ENCODE results near the gene TBX21.

DNA sequence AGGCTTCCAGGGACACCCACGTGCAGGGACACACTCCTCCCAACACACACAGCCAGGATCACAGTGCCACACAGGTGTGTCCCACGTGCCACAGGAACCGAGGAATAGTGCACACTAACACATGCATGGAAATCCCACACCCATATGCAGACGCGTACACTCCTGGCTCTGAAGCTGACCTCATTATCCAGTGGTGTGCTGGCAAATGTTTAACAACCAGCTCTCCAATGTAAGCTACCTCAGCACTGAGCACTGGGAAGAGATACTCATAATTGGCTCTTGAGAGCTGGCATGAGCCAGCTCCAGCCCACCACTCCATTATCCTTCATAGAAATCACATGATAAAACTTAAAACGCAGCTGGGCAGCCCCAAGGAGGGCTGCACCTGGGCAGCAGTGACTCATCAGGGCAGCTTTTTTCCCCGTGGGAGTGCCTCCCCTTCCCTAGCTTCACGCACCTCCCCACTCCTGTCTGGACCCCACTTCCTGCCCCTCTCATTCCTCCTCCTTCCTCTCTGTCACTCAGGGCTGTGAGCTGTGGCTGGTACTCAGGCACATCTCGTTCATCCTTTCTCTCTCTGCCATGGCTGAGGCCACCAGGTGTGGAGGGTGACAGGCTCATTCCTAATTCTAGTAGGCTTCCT, 14.9 kb upstream of the TBX21 start:
- no peak for TF ChIP-seq NCOA1 (IDR thresholded peaks at IDR 0.05; ENCODE audit: low read depth)
- no peak for TF ChIP-seq FOXJ2 (tag; IDR thresholded peaks at IDR 0.05)
- TF ChIP-seq CBX3 (IDR thresholded peaks at IDR 0.05; ENCODE audit: borderline replicate concordance in 1 of 2, low read length in 2 of 2): no peak
- no peak for TF ChIP-seq MYC (IDR thresholded peaks at IDR 0.05; ENCODE audit: low read depth, low read length)
- no peak for TF ChIP-seq MYC (CRISPR knock-in tag; IDR thresholded peaks at IDR 0.05; ENCODE audit: borderline replicate concordance, low read depth)
- no peak for TF ChIP-seq TCF7 (IDR thresholded peaks at IDR 0.05; ENCODE audit: borderline replicate concordance)
- no peak for TF ChIP-seq EP300 (IDR thresholded peaks at IDR 0.05; ENCODE audit: low read length)
- TF ChIP-seq FOS (IDR thresholded peaks at IDR 0.05; ENCODE audit: extremely low read depth, insufficient read length): no peak
- TF ChIP-seq POLR2A (conservative IDR thresholded peaks at IDR 0.05): no peak
- TF ChIP-seq, protein P1, sequence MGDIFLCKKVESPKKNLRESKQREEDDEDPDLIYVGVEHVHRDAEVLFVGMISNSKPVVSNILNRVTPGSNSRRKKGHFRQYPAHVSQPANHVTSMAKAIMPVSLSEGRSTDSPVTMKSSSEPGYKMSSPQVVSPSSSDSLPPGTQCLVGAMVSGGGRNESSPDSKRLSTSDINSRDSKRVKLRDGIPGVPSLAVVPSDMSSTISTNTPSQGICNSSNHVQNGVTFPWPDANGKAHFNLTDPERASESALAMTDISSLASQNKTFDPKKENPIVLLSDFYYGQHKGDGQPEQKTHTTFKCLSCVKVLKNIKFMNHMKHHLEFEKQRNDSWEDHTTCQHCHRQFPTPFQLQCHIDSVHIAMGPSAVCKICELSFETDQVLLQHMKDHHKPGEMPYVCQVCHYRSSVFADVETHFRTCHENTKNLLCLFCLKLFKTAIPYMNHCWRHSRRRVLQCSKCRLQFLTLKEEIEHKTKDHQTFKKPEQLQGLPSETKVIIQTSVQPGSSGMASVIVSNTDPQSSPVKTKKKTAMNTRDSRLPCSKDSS (IDR thresholded peaks at IDR 0.05; ENCODE audit: low read depth, partially characterized antibody): no peak

Data from K562 (cell line).